Measurements from ENCODE around the gene MICAL1.

The MICAL1 gene

GRCh38 chr6:109452181-109452580 lies 3.4 kb downstream of the MICAL1 start:
- Mint-ChIP-seq H3K9me3 (no peaks in the 10 kb centered on the region), H3K4me3 (no peak overlapping the region), H3K27ac (no peak overlapping the region), H3K4me1 (peaks cover 58% of the 10 kb centered on the region), H3K36me3 (peaks cover 54% of the 10 kb centered on the region)
- ATAC-seq (no peak), DNase-seq (ENCODE audit: low spot score in 2 of 2) (no peak)

GRCh38 chr6:109451376-109451775 lies 4.2 kb downstream of the MICAL1 start:
- Mint-ChIP-seq H3K36me3 (peaks cover 60% of the 10 kb centered on the region), H3K4me3 (no peak overlapping the region), H3K9me3 (no peaks in the 10 kb centered on the region), H3K4me1 (peaks cover 49% of the 10 kb centered on the region), H3K27ac (no peak overlapping the region)
- no peak for ATAC-seq
- DNase-seq (ENCODE audit: low spot score in 2 of 2) = no peak

GRCh38 chr6:109450801-109451200 lies 4.8 kb downstream of the MICAL1 start:
- Mint-ChIP-seq H3K27ac (peak overlapping the region; percentile 87), H3K4me3 (no peak overlapping the region), H3K9me3 (no peaks in the 10 kb centered on the region), H3K4me1 (peaks cover 47% of the 10 kb centered on the region), H3K36me3 (peaks cover 61% of the 10 kb centered on the region)
- DNase-seq (ENCODE audit: low spot score in 2 of 2) (peak in 1 of 2 donors; percentile 30), ATAC-seq (no peak)

- H3K27ac Mint-ChIP-seq = peak overlapping the region; percentile 87
- peaks cover 56% of the 10 kb centered on the region for H3K36me3 Mint-ChIP-seq
- H3K4me3 Mint-ChIP-seq = peak overlapping the region; percentile 16
- peaks cover 49% of the 10 kb centered on the region for H3K4me1 Mint-ChIP-seq
- DNase-seq (ENCODE audit: low spot score in 2 of 2) (peak in 1 of 2 donors; percentile 54), ATAC-seq (peak; percentile 63)
- H3K9me3 Mint-ChIP-seq = no peaks in the 10 kb centered on the region
These were observed 5.5 kb downstream of the MICAL1 start for GRCh38 chr6:109449795-109450673.

- peaks cover 49% of the 10 kb centered on the region for H3K36me3 Mint-ChIP-seq
- peak overlapping the region; percentile 87 for H3K27ac Mint-ChIP-seq
- peaks cover 41% of the 10 kb centered on the region for H3K4me1 Mint-ChIP-seq
- ATAC-seq (no peak), DNase-seq (ENCODE audit: low spot score in 2 of 2) (peak in 1 of 2 donors; percentile 49)
- no peaks in the 10 kb centered on the region for H3K9me3 Mint-ChIP-seq
- peak overlapping the region; percentile 16 for H3K4me3 Mint-ChIP-seq
These were observed 6.3 kb downstream of the MICAL1 start for GRCh38 chr6:109449064-109449794.

GRCh38 chr6:109448615-109449014 lies 7.0 kb downstream of the MICAL1 start:
- no peak for DNase-seq (ENCODE audit: low spot score in 2 of 2)
- no peak overlapping the region for H3K4me3 Mint-ChIP-seq
- peak overlapping the region; percentile 87 for H3K27ac Mint-ChIP-seq

GRCh38 chr6:109447878-109448555 lies 7.6 kb downstream of the MICAL1 start:
- H3K9me3 Mint-ChIP-seq = no peaks in the 10 kb centered on the region
- DNase-seq (ENCODE audit: low spot score in 2 of 2) (peak in 1 of 2 donors; percentile 48), ATAC-seq (no peak)
- peak overlapping the region; percentile 87 for H3K27ac Mint-ChIP-seq
- peaks cover 45% of the 10 kb centered on the region for H3K36me3 Mint-ChIP-seq
- H3K4me3 Mint-ChIP-seq = no peak overlapping the region
- peaks cover 46% of the 10 kb centered on the region for H3K4me1 Mint-ChIP-seq

More at GRCh38 chr6:109448615-109449014, 7.0 kb downstream of the MICAL1 start:
- no peak for ATAC-seq
- Mint-ChIP-seq H3K9me3 (no peaks in the 10 kb centered on the region), H3K4me1 (peaks cover 41% of the 10 kb centered on the region), H3K36me3 (peaks cover 43% of the 10 kb centered on the region)

- Mint-ChIP-seq H3K4me1 (peaks cover 55% of the 10 kb centered on the region), H3K4me3 (no peak overlapping the region), H3K9me3 (no peaks in the 10 kb centered on the region), H3K27ac (peak overlapping the region; percentile 87), H3K36me3 (peaks cover 51% of the 10 kb centered on the region)
- ATAC-seq = no peak
- DNase-seq (ENCODE audit: low spot score in 2 of 2) = peak in 1 of 2 donors; percentile 45
These were observed 8.5 kb downstream of the MICAL1 start for GRCh38 chr6:109447087-109447486.

- Mint-ChIP-seq H3K4me3 (no peak overlapping the region), H3K9me3 (no peaks in the 10 kb centered on the region), H3K36me3 (peaks cover 54% of the 10 kb centered on the region), H3K27ac (peak overlapping the region; percentile 87), H3K4me1 (peaks cover 60% of the 10 kb centered on the region)
- DNase-seq (ENCODE audit: low spot score in 2 of 2) (no peak), ATAC-seq (no peak)
These were observed 9.0 kb downstream of the MICAL1 start for GRCh38 chr6:109446541-109446940.

GRCh38 chr6:109446072-109446471 lies 9.5 kb downstream of the MICAL1 start:
- Mint-ChIP-seq H3K4me3 (no peak overlapping the region), H3K9me3 (no peaks in the 10 kb centered on the region), H3K4me1 (peaks cover 65% of the 10 kb centered on the region), H3K27ac (peak overlapping the region; percentile 87), H3K36me3 (peaks cover 55% of the 10 kb centered on the region)
- no peak for ATAC-seq
- peak in 1 of 2 donors; percentile 44 for DNase-seq (ENCODE audit: low spot score in 2 of 2)

- Mint-ChIP-seq H3K4me1 (peaks cover 61% of the 10 kb centered on the region), H3K4me3 (no peak overlapping the region), H3K9me3 (no peaks in the 10 kb centered on the region), H3K36me3 (peaks cover 53% of the 10 kb centered on the region), H3K27ac (peak overlapping the region; percentile 87)
- ATAC-seq (no peak), DNase-seq (ENCODE audit: low spot score in 2 of 2) (peak in 1 of 2 donors; percentile 46)
These were observed 10.2 kb downstream of the MICAL1 start for GRCh38 chr6:109445382-109445781.

- H3K4me1 Mint-ChIP-seq = peaks cover 48% of the 10 kb centered on the region
- peaks cover 43% of the 10 kb centered on the region for H3K36me3 Mint-ChIP-seq
- H3K9me3 Mint-ChIP-seq = no peaks in the 10 kb centered on the region
- peak in 1 of 2 donors; percentile 43 for DNase-seq (ENCODE audit: low spot score in 2 of 2)
- H3K27ac Mint-ChIP-seq = peak overlapping the region; percentile 92
- ATAC-seq = no peak
- H3K4me3 Mint-ChIP-seq = no peak overlapping the region
These were observed 12.1 kb downstream of the MICAL1 start for GRCh38 chr6:109443425-109443950.

GRCh38 chr6:109442393-109442924 lies 13.1 kb downstream of the MICAL1 start:
- Mint-ChIP-seq H3K4me3 (peak overlapping the region; percentile 91), H3K36me3 (peaks cover 35% of the 10 kb centered on the region), H3K27ac (peak overlapping the region; percentile 92), H3K9me3 (no peaks in the 10 kb centered on the region), H3K4me1 (peaks cover 39% of the 10 kb centered on the region)
- ATAC-seq = no peak
- peak in 1 of 2 donors; percentile 48 for DNase-seq (ENCODE audit: low spot score in 2 of 2)

GRCh38 chr6:109441069-109441816 lies 14.3 kb downstream of the MICAL1 start:
- Mint-ChIP-seq H3K27ac (peak overlapping the region; percentile 92), H3K4me3 (peak overlapping the region; percentile 91), H3K4me1 (peaks cover 39% of the 10 kb centered on the region), H3K36me3 (peaks cover 24% of the 10 kb centered on the region), H3K9me3 (no peaks in the 10 kb centered on the region)
- peak; percentile 4 for ATAC-seq
- DNase-seq (ENCODE audit: low spot score in 2 of 2) = peak in 1 of 2 donors; percentile 71
